ENCODE data around the gene ADAM12. TPM values are rescaled to one million over a fixed set of nuclear protein-coding genes. Genes with fewer than 3 reads are reported as not detected.

ADAM12 gene
- total RNA-seq, 1 experiment from 2014 or later = 0.24 TPM

- H3K4me1 Mint-ChIP-seq = peaks cover 3 to 16% of the 10 kb centered on the region in 2 experiments
- Histone ChIP-seq H3T11ph (ENCODE audit: low read length) (no peak overlapping the region), H3K27ac (ENCODE audit: insufficient read length, low read depth, low read length) (no peak overlapping the region), H3K14ac (ENCODE audit: insufficient read depth, low read length) (no peak overlapping the region), H4K8ac (replicated peaks; ENCODE audit: insufficient read length, low read depth, low read length) (no peak overlapping the region), H4K5ac (ENCODE audit: insufficient read length, low read depth, low read length) (no peak overlapping the region), H3K79me2 (ENCODE audit: insufficient read depth, low read length) (no peaks in the 10 kb centered on the region), H3K23ac (ENCODE audit: insufficient read length, low read depth, low read length) (no peak overlapping the region), H3K4me1 (ENCODE audit: insufficient read depth, low read length) (peaks cover 2% of the 10 kb centered on the region; the same call in 1 of the 2 replicates), H3K4ac (ENCODE audit: low read depth, low read length) (no peak overlapping the region), H2BK120ac (ENCODE audit: low read depth, low read length, poor library complexity, severe bottlenecking) (no peak overlapping the region), H2BK12ac (ENCODE audit: insufficient read length, low read depth, low read length) (no peak overlapping the region), H2BK20ac (ENCODE audit: low read depth, low read length, poor library complexity, severe bottlenecking) (no peak overlapping the region), H3K9me3 (ENCODE audit: control insufficient read depth, low read depth, low read length) (peaks cover 6% of the 10 kb centered on the region), H2AK5ac (ENCODE audit: insufficient read length, low read length) (no peak overlapping the region), H3K23me2 (ENCODE audit: insufficient read length, low read depth, low read length, poor library complexity, severe bottlenecking) (no peaks in the 10 kb centered on the region), H3K27me3 (ENCODE audit: insufficient read depth, low read length) (no peaks in the 10 kb centered on the region), H4K20me1 (ENCODE audit: control insufficient read depth, insufficient read depth, insufficient read length) (no peaks in the 10 kb centered on the region), H3K56ac (ENCODE audit: insufficient read length, low read depth, low read length) (no peak overlapping the region), H2AFZ (ENCODE audit: low read length) (no peak overlapping the region), H4K91ac (ENCODE audit: insufficient read length, low read depth, low read length) (no peak overlapping the region), H3K9ac (ENCODE audit: extremely low read depth, insufficient read length, low read length) (no peak overlapping the region), H3K79me1 (ENCODE audit: insufficient read depth, low read depth, low read length, poor library complexity, severe bottlenecking) (no peaks in the 10 kb centered on the region), H2BK5ac (ENCODE audit: insufficient read length, low read length) (no peak overlapping the region), H2BK15ac (ENCODE audit: low read depth, low read length) (no peak overlapping the region), H3K4me2 (ENCODE audit: insufficient read depth, insufficient read length, low read length) (no peak overlapping the region), H3K18ac (ENCODE audit: insufficient read length, low read depth, low read length) (no peak overlapping the region)
- no peak for DNase-seq
- H3K27ac Mint-ChIP-seq = no peak overlapping the region
- no peak overlapping the region for H3K4me3 Mint-ChIP-seq
- WGBS (ENCODE audit: extremely low coverage, insufficient read length, low lambda C conversion rate) = no CpG with 5 or more reads among the region's 9 CpGs
- peaks cover 10% of the 10 kb centered on the region in 2 experiments; a peak in 4 of 5 replicates for H3K9me3 Mint-ChIP-seq
- TF ChIP-seq CTCF (conservative IDR thresholded peaks at IDR 0.05) = no peak
- peaks cover 0 to 10% (median 9%) of the 10 kb centered on the region in 3 experiments; a peak in 5 of 7 replicates for H3K36me3 Mint-ChIP-seq (ENCODE audit: insufficient read depth in 1 of 3, low read depth in 3 of 3)
- no peaks in the 10 kb centered on the region; the same call in 1 of the 2 replicates for H3K27me3 Mint-ChIP-seq (ENCODE audit: low read depth)
Observed at GRCh38 chr10:126252884-126253610, 135.2 kb downstream of the ADAM12 start.

Data from H9 (cell line).